Colonic mucosa (tissue), 4 donors: ENCODE results near the gene PGBD5. TPM values are rescaled to one million over a fixed set of nuclear protein-coding genes. Genes with fewer than 3 reads are reported as not detected.

Experiments used
- DNase-seq: peaks from one replicate; pipeline ENCODE4 v3.0.0-alpha.2; 2020
- H3K27ac ChIP-seq: fragments of 200-600 bp; one replicate; pipeline ENCODE4 v1.8.0; 2021
- H3K27me3 ChIP-seq: fragments of 200-600 bp; one replicate; pipeline ENCODE4 v1.8.0; 2021
- H3K36me3 ChIP-seq: fragments of 200-600 bp; one replicate; pipeline ENCODE4 v1.8.0; 2021
- H3K4me1 ChIP-seq: fragments of 200-600 bp; one replicate; pipeline ENCODE4 v1.8.0; 2021; ENCODE audit warnings: mild to moderate bottlenecking
- H3K4me3 ChIP-seq: fragments of 200-600 bp; one replicate; pipeline ENCODE4 v1.8.0; 2021
- H3K9ac ChIP-seq, 2 donors: one replicate each; pipeline ENCODE4 v1.7.0; 2013; ENCODE audit warnings: control low read depth in 2 of 2, low read depth in 2 of 2, low read length in 2 of 2
- H3K9me3 ChIP-seq: fragments of 200-600 bp; one replicate; pipeline ENCODE4 v1.8.0; 2021
- intact Hi-C: fragments of 100-400 bp; cut with DNase I; formaldehyde crosslinking; loops from one replicate; pipeline ENCODE4 v1.14.1; 2022
- total RNA-seq, 2 donors: library from RNA; stranded (reverse); fragmentation: NEBNext Ultra II Directional in 1 of 2; extraction: Animal tissue kit (Norgen Biotek cat#: 25700) in 1 of 2; gene quantifications; one replicate each; pipeline ENCODE4 v1.2.1, GENCODE V29; 2021
- TF ChIP-seq, protein P1 (sequence below): fragments of 200-600 bp; IDR thresholded peaks from one replicate; pipeline ENCODE4 v1.8.0; 2022; ENCODE audit warnings: antibody characterized with exemption, mild to moderate bottlenecking
- donor health status: healthy.
- donor health status: DM: no; HTN: no; CAD: no.
- donor health status: DM: no; HTN: no; CAD: no.

The PGBD5 gene
- total RNA-seq, 2 donors from 2014 or later, result 6.4 to 14.8 TPM

DNA sequence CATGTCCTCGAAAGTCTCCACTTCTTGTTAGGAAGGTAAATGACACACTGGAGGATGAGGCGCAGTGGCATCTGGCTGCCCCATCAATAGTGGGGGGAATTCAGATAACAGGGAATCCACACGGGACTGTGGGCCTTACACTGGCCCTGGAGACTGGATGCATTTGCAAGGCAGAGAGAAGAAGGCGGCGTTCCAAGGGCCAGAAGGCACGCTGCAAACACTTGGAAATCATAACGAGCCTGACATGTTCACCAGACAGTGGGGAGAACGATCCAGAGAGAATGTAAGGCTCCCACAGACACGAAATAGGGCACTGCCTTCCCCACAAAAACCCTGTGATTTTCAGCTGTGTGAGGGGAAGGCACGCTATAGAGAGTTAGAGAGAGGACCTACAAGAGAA lies 70.5 kb downstream of the PGBD5 start:
- no peak for DNase-seq
- TF ChIP-seq, protein P1, sequence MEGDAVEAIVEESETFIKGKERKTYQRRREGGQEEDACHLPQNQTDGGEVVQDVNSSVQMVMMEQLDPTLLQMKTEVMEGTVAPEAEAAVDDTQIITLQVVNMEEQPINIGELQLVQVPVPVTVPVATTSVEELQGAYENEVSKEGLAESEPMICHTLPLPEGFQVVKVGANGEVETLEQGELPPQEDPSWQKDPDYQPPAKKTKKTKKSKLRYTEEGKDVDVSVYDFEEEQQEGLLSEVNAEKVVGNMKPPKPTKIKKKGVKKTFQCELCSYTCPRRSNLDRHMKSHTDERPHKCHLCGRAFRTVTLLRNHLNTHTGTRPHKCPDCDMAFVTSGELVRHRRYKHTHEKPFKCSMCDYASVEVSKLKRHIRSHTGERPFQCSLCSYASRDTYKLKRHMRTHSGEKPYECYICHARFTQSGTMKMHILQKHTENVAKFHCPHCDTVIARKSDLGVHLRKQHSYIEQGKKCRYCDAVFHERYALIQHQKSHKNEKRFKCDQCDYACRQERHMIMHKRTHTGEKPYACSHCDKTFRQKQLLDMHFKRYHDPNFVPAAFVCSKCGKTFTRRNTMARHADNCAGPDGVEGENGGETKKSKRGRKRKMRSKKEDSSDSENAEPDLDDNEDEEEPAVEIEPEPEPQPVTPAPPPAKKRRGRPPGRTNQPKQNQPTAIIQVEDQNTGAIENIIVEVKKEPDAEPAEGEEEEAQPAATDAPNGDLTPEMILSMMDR, result no peak
- H3K9ac ChIP-seq, result no peak overlapping the region
- intact Hi-C loops, result no loop called here
- no peaks in the 10 kb centered on the region for H3K4me1 ChIP-seq
- H3K36me3 ChIP-seq, result no peaks in the 10 kb centered on the region
- H3K4me3 ChIP-seq, result no peak overlapping the region
- no peaks in the 10 kb centered on the region for H3K27me3 ChIP-seq
- no peaks in the 10 kb centered on the region for H3K9me3 ChIP-seq
- no peak overlapping the region for H3K27ac ChIP-seq

DNA sequence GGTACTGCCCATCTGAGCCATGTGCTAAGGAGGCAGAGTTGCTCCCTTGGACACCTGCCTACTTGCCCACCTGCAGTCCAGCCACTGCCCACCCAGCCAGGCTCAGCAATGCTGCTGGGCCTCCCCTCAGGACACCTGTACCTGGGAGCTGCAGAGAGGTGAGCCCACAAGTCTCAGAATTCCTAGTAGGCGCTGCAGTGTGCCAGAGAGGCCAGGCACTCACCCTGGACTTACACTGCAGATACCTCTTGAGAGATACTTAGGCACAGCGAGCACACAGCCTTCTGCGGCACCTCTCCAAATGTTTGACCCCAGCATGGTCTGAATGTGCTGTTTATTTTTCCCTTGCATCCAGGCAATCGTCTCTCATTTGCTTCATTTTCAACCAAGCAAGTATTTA lies 71.0 kb downstream of the PGBD5 start:
- no peaks in the 10 kb centered on the region for H3K4me1 ChIP-seq
- DNase-seq, result no peak
- no peaks in the 10 kb centered on the region for H3K36me3 ChIP-seq
- H3K9ac ChIP-seq, result no peak overlapping the region
- H3K27ac ChIP-seq, result no peak overlapping the region
- H3K9me3 ChIP-seq, result no peaks in the 10 kb centered on the region
- no peak overlapping the region for H3K4me3 ChIP-seq
- no peaks in the 10 kb centered on the region for H3K27me3 ChIP-seq
- intact Hi-C loops, result no loop called here
- TF ChIP-seq, protein P1, result no peak

DNA sequence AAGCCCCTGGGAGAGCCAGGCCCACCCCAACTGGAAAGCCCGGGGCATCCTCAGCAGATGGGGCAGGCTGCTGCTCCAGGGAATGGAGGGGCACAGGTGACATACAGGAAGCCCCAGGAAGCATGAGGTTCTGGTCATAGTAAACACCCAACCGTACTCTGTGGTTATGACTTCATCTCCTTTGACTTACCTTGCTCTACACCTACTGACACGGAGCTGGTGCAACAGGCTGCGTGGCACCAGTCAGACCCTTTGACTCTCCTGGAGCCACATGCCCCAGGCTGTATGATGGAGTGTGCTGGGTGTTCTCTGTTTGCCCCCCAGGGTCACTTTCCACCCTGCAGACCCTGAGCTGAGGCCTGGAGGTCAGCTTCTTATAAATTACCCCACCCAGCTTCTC lies 72.1 kb downstream of the PGBD5 start:
- Histone ChIP-seq H3K27me3 (no peaks in the 10 kb centered on the region), H3K27ac (no peak overlapping the region), H3K9ac (no peak overlapping the region), H3K4me3 (no peak overlapping the region), H3K36me3 (no peaks in the 10 kb centered on the region), H3K4me1 (no peaks in the 10 kb centered on the region), H3K9me3 (no peaks in the 10 kb centered on the region)
- TF ChIP-seq, protein P1, result no peak
- intact Hi-C loops, result no loop called here
- DNase-seq, result no peak

DNA sequence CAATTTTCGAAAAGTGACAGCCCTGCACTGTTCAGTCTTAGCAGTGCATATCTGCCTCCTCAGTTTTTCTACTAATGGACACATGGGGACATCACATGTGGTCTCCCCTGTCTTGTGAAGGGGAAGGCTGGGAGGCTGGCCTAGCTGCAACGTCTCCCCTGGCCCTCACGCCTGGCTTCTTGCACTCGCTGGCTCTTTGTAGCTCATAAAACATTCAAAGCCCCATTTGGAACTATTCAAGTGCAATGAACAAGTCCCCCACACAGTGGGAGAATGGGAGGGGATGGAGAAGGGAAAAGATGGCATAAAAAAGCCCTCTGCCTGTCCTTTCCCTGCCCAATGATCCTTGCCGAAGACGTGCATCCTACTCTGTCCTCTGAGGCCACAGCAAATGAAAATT lies 73.6 kb downstream of the PGBD5 start:
- Histone ChIP-seq H3K27me3 (no peaks in the 10 kb centered on the region), H3K4me3 (no peak overlapping the region), H3K4me1 (no peaks in the 10 kb centered on the region), H3K9ac (no peak overlapping the region), H3K9me3 (no peaks in the 10 kb centered on the region), H3K36me3 (no peaks in the 10 kb centered on the region), H3K27ac (no peak overlapping the region)
- no peak for DNase-seq
- intact Hi-C loops, result no loop called here
- TF ChIP-seq, protein P1, result no peak

DNA sequence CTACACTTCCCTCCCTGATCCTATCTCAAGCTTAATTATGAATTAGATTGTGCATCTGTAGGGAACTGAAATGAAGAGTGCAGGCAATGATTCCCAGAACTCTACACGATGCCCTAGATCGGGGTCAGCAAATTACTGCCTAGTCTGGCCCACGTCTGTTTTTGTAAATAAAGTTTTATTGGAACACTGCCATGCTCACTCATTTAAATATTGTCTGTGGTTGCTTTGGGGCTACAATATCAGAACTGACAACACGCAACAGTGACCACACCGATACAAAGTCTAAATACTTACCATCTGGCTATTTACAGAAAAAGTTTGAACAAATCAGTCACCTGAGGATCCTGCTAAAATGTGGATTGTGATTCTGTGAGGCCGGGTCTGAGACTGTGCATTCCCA lies 74.1 kb downstream of the PGBD5 start:
- intact Hi-C loops, result no loop called here
- Histone ChIP-seq H3K9me3 (no peaks in the 10 kb centered on the region), H3K4me3 (no peak overlapping the region), H3K4me1 (no peaks in the 10 kb centered on the region), H3K27me3 (no peaks in the 10 kb centered on the region), H3K9ac (no peak overlapping the region), H3K36me3 (no peaks in the 10 kb centered on the region), H3K27ac (no peak overlapping the region)
- DNase-seq, result no peak
- TF ChIP-seq, protein P1, result no peak

DNA sequence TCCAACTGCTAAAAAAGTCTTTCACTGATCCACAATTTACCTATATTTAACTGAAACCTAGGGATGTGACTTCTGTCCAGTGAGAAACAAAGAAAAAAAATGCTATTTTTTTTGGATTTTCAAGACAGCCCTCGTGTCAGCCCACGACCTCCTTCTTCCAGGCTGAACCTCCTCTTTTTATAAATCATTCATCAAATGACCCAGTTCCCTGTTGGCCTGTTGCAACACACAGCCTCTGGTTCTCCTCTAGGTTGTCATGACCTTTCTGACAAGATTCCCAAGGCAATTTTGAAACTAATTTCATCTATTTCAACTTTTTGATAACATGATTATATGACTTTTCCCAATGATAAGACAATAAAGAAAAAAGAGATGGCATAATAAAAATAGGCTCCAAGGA lies 74.6 kb downstream of the PGBD5 start:
- Histone ChIP-seq H3K4me1 (no peaks in the 10 kb centered on the region), H3K9me3 (no peaks in the 10 kb centered on the region), H3K36me3 (no peaks in the 10 kb centered on the region), H3K27ac (no peak overlapping the region), H3K4me3 (no peak overlapping the region), H3K9ac (no peak overlapping the region), H3K27me3 (no peaks in the 10 kb centered on the region)
- DNase-seq, result no peak
- intact Hi-C loops, result no loop called here
- TF ChIP-seq, protein P1, result no peak
